ENCODE results near the gene NELFB.

NELFB gene

GRCh38 chr9:137315581-137316011 lies 60.5 kb downstream of the NELFB start:
- DNase-seq (ENCODE audit: low read depth) = no peak
- no peak overlapping the region for H3K4me3 ChIP-seq (ENCODE audit: low read length)
- TF ChIP-seq CTCF (conservative IDR thresholded peaks at IDR 0.05; ENCODE audit: low read length) = no peak

- H3K4me3 ChIP-seq (ENCODE audit: low read length) = no peak overlapping the region
- TF ChIP-seq CTCF (conservative IDR thresholded peaks at IDR 0.05; ENCODE audit: low read length) = no peak
- no peak for DNase-seq (ENCODE audit: low read depth)
Measured at GRCh38 chr9:137316012-137316981, 61.2 kb downstream of the NELFB start.

GRCh38 chr9:137317021-137317717 lies 62.0 kb downstream of the NELFB start:
- H3K4me3 ChIP-seq (ENCODE audit: low read length) = no peak overlapping the region
- TF ChIP-seq CTCF (conservative IDR thresholded peaks at IDR 0.05; ENCODE audit: low read length) = no peak
- DNase-seq (ENCODE audit: low read depth) = no peak

GRCh38 chr9:137317718-137318511 lies 62.8 kb downstream of the NELFB start:
- TF ChIP-seq CTCF (conservative IDR thresholded peaks at IDR 0.05; ENCODE audit: low read length) = no peak
- no peak for DNase-seq (ENCODE audit: low read depth)

GRCh38 chr9:137318602-137319001 lies 63.5 kb downstream of the NELFB start:
- DNase-seq (ENCODE audit: low read depth) = no peak
- no peak for TF ChIP-seq CTCF (conservative IDR thresholded peaks at IDR 0.05; ENCODE audit: low read length)
- no peak overlapping the region for H3K4me3 ChIP-seq (ENCODE audit: low read length)

More at GRCh38 chr9:137317718-137318511, 62.8 kb downstream of the NELFB start:
- no peak overlapping the region for H3K4me3 ChIP-seq (ENCODE audit: low read length)

GRCh38 chr9:137319011-137319738 lies 64.0 kb downstream of the NELFB start:
- peak; percentile 30 for TF ChIP-seq CTCF (conservative IDR thresholded peaks at IDR 0.05; ENCODE audit: low read length)
- no peak for DNase-seq (ENCODE audit: low read depth)
- no peak overlapping the region for H3K4me3 ChIP-seq (ENCODE audit: low read length)
